ENCODE data around the gene PGP.

The PGP gene

GRCh38 chr16:2250652-2251295 is 36.1 kb upstream of the PGP start:
- TF ChIP-seq CTCF (IDR thresholded peaks at IDR 0.05): no peak

- TF ChIP-seq CTCF (IDR thresholded peaks at IDR 0.05): no peak
Observed at GRCh38 chr16:2246301-2246885, 31.8 kb upstream of the PGP start.

DNA sequence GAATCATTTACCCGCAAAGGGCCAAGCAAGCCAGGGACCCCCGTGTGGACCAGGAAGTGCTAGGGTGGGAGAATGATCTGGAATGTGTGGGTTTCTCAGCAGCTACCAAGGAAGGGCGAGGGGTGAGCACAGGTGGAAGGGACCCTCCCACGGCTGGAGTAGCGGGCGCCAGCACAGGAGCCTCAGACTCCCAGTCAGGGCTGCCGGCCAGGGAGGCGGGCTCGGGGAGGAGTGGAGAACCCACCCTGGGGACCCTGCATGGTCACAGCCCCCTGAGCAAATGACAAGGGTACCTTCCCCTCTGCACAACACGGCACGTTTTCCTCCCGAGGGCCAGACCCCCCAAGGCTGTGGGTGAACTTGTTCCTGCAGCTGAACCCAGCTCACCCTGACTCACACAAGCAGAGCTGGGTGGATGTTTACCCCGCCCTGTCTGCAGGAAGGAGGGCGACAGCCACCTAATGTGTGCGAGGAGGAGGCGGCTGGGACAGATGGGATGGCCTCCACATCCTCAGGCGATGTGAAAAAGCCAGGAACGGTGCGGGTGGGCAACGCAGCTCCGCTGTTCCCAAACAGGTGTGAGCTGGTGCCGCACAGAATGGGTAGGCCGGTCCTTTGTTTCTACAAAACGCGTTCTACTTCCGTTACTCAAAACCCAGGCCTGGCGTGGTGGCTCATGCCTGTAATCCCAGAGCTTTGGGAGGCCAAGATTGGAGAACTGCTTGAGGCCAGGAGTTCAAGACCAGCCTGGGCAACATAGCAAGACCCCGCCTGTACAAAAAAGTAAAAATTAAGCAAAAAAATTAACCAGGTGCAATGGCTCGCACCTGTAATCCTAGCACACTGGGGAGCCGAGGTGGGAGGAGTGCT is 30.5 kb upstream of the PGP start:
- no peak for TF ChIP-seq CTCF (IDR thresholded peaks at IDR 0.05)

- TF ChIP-seq CTCF (IDR thresholded peaks at IDR 0.05): no peak
Observed at GRCh38 chr16:2244301-2244700, 29.7 kb upstream of the PGP start.

- no peak for TF ChIP-seq CTCF (IDR thresholded peaks at IDR 0.05)
Observed at GRCh38 chr16:2243781-2244180, 29.1 kb upstream of the PGP start.

DNA sequence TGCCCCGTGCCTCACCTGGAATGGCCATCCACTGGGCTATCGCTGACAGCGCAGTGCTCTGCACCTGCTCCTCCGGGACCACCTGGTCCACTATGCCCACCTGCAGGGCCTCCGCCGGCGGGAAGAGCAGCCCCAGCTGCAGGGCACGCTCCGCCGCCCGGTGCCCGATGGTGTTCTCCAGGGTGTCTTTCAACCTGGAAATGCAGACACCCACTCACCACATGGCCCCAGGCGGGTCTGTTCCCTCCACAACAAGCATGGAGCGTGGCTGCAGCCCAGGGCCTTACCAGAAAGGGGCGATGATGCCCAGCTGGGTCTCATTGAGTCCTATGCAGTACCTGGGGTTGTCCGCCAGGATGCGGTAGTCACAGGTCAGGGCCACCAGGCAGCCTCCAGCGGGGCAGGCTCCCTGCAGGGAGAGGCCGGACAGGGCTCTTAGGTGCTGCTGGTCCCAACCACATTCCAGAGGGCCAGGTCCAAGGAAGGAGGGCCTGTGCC is 28.4 kb upstream of the PGP start:
- TF ChIP-seq CTCF (IDR thresholded peaks at IDR 0.05): no peak

DNA sequence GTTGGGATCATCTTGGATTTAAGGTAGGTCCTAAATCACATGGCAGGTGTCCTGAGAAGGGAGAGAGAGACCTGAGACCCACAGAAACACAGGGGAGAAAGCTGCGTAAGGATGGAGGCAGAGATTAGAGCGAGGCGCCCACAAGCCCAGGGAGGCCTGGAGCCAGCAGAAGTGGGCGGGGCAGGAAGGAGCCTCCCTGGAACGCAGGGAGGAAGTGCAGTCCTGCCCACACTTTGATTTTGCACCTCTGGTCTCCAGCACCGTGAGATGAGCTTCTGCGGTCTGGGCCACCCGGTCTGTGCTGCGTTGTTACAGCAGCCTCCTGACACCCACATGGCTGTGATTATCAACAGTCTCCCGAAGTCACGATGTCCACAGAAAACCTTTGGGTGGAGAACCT is 28.0 kb upstream of the PGP start:
- TF ChIP-seq CTCF (IDR thresholded peaks at IDR 0.05): no peak

All from LNCAP (cell line).